OCI-LY3 (cell line): ENCODE measurements around the gene B4GALNT2.
"Not testable (repeated sequence)": the region's sequence is repeated elsewhere in the genome, so short reads cannot be mapped to it uniquely, and the experiment has no call there.

ENCODE experiments used
- EZH2phosphoT487 ChIP-seq: fragments of 200-600 bp; shearing (Covaris generic); IDR thresholded peaks from 2 replicates; pipeline ENCODE4 v1.6.1; 2018; ENCODE audit warnings: antibody characterized with exemption, mixed run types, low read depth
- TF ChIP-seq, protein P1 (sequence below): fragments of 200-600, 300-600 bp; sonication (generic); IDR thresholded peaks from 2 replicates; pipeline ENCODE4 v1.5.1; 2014; ENCODE audit warnings: antibody characterized with exemption, low read length, low read depth

- TF ChIP-seq, protein P1, sequence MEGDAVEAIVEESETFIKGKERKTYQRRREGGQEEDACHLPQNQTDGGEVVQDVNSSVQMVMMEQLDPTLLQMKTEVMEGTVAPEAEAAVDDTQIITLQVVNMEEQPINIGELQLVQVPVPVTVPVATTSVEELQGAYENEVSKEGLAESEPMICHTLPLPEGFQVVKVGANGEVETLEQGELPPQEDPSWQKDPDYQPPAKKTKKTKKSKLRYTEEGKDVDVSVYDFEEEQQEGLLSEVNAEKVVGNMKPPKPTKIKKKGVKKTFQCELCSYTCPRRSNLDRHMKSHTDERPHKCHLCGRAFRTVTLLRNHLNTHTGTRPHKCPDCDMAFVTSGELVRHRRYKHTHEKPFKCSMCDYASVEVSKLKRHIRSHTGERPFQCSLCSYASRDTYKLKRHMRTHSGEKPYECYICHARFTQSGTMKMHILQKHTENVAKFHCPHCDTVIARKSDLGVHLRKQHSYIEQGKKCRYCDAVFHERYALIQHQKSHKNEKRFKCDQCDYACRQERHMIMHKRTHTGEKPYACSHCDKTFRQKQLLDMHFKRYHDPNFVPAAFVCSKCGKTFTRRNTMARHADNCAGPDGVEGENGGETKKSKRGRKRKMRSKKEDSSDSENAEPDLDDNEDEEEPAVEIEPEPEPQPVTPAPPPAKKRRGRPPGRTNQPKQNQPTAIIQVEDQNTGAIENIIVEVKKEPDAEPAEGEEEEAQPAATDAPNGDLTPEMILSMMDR: not testable (repeated sequence)
- TF ChIP-seq EZH2phosphoT487: not testable (repeated sequence)
Observed at GRCh38 chr17:49185381-49185780, 52.8 kb downstream of the B4GALNT2 start.
